Activated naive CD4-positive, alpha-beta T cell treated with anti-CD3 and anti-CD28 coated beads, Interleukin-2, amount 10 ng/mL, durations not matched to agents 5 hours and 36 hours (primary cell): ENCODE results near the gene BCKDHA. TPM values are rescaled to one million over a fixed set of nuclear protein-coding genes. Genes with fewer than 3 reads are reported as not detected.

Experiments
- total RNA-seq, 2 experiments: library from RNA; stranded (reverse); gene quantifications; one replicate each; pipeline ENCODE4 v1.2.3, GENCODE V29; 2021

Gene BCKDHA
- 10 to 100 TPM; 18.3 to 20.3 TPM for total RNA-seq

GRCh38 chr19:41397086-41398049 is at the start of gene BCKDHA, which contains the start of gene EXOSC5:
TSS of gene BCKDHA (plus strand) at chr19:41397818. CDS start at chr19:41397828, 10 bp downstream.
TSS of gene EXOSC5 (minus strand) at chr19:41397359. CDS start at chr19:41397328, 31 bp downstream.

GRCh38 chr19:41353466-41354342 is 43.9 kb upstream of the BCKDHA start, which contains the start of gene TGFB1:
TSS of gene TGFB1 (minus strand) at chr19:41353922. CDS start at chr19:41353044, 878 bp downstream.

GRCh38 chr19:41363753-41364523 is 33.7 kb upstream of the BCKDHA start, which contains the start of gene B9D2:
TSS of gene B9D2 (minus strand) at chr19:41364149. CDS start at chr19:41363519, 630 bp downstream.

GRCh38 chr19:41376241-41376997 is 21.2 kb upstream of the BCKDHA start, which contains the start of gene TMEM91:
TSS of gene TMEM91 (plus strand) at chr19:41376533. CDS start at chr19:41378310, 1,777 bp downstream.

GRCh38 chr19:41426952-41427646 is 29.5 kb downstream of the BCKDHA start, which contains the start of gene B3GNT8:
TSS of gene B3GNT8 (minus strand) at chr19:41427374. CDS start at chr19:41426778, 596 bp downstream.

GRCh38 chr19:41439441-41440222 is 42.0 kb downstream of the BCKDHA start, which contains the start of gene DMAC2:
TSS of gene DMAC2 (minus strand) at chr19:41439912. CDS start at chr19:41439899, 13 bp downstream.

GRCh38 chr19:41442473-41443355 is 45.1 kb downstream of the BCKDHA start, which contains the start of gene ERICH4:
TSS of gene ERICH4 (plus strand) at chr19:41443156. CDS start at chr19:41443170, 14 bp downstream.

Other genes starting within 250 kb of the BCKDHA start
- gene CYP2S1, start 204.6 kb upstream of the BCKDHA start, total RNA-seq, result 1 to 10 TPM in 1 of 2 experiments, under 1 TPM in 1; 0.94 to 1.8 TPM
- under 1 TPM; 0.17 to 0.30 TPM for gene AXL, start 178.6 kb upstream of the BCKDHA start, total RNA-seq
- gene HNRNPUL1, start 133.4 kb upstream of the BCKDHA start, total RNA-seq, result 100 to 1,000 TPM; 331 to 335 TPM
- 10 to 100 TPM; 39.4 to 40.0 TPM for gene CCDC97, start 87.6 kb upstream of the BCKDHA start, total RNA-seq
- 100 to 1,000 TPM; 226 to 232 TPM for gene TGFB1, start 43.9 kb upstream of the BCKDHA start, total RNA-seq
- 10 to 100 TPM; 10.7 to 14.3 TPM for gene B9D2, start 33.7 kb upstream of the BCKDHA start, total RNA-seq
- 1 to 10 TPM; 8.9 TPM for gene TMEM91, start 21.3 kb upstream of the BCKDHA start, total RNA-seq
- 10 to 100 TPM; 26.3 to 28.4 TPM for gene EXOSC5, start 459 bp upstream of the BCKDHA start, total RNA-seq
- 1 to 10 TPM in 1 of 2 experiments, under 1 TPM in 1; 0.88 to 2.0 TPM for gene B3GNT8, start 29.6 kb downstream of the BCKDHA start, total RNA-seq
- gene DMAC2, start 42.1 kb downstream of the BCKDHA start, total RNA-seq, result 10 to 100 TPM; 39.4 to 42.0 TPM
- gene ERICH4, start 45.3 kb downstream of the BCKDHA start, total RNA-seq, result not detected
- 100 to 1,000 TPM; 116 to 121 TPM for gene CEACAM21, start 178.3 kb downstream of the BCKDHA start, total RNA-seq
- not detected for gene CEACAM4, start 229.3 kb downstream of the BCKDHA start, total RNA-seq